ENCODE measurements around the gene ABCA4.
"Not testable (repeated sequence)": the region's sequence is repeated elsewhere in the genome, so short reads cannot be mapped to it uniquely, and the experiment has no call there.

The ABCA4 gene

GRCh38 chr1:93990477-93990876, 130.5 kb downstream of the ABCA4 start:
- not testable (repeated sequence) for H3K4ac ChIP-seq (ENCODE audit: low read depth, low read length); H3K9ac ChIP-seq (ENCODE audit: low read length); H3K36me3 ChIP-seq (ENCODE audit: control insufficient read depth in 1 of 2, insufficient read depth in 2 of 2, low read length in 2 of 2); H4K8ac ChIP-seq (ENCODE audit: low read depth, low read length); H2BK5ac ChIP-seq (ENCODE audit: low read depth, low read length, poor library complexity); H2BK120ac ChIP-seq (ENCODE audit: insufficient read depth, low read length, poor library complexity); H3K18ac ChIP-seq (ENCODE audit: low read length); H3K23ac ChIP-seq (ENCODE audit: low read length); H3K27me3 ChIP-seq (ENCODE audit: insufficient read depth, low read length); H3K9me3 ChIP-seq (ENCODE audit: insufficient read depth, low read depth, low read length); H2AFZ ChIP-seq (ENCODE audit: insufficient read depth, low read length, poor library complexity); H3K14ac ChIP-seq (ENCODE audit: low read length); H4K12ac ChIP-seq (ENCODE audit: low read depth, low read length); H3K27ac ChIP-seq (ENCODE audit: low read depth, low read length); DNase-seq; H3K4me3 ChIP-seq (ENCODE audit: low read depth, low read length); H3K79me2 ChIP-seq (ENCODE audit: control insufficient read depth, insufficient read depth, low read length, poor library complexity); H2AK5ac ChIP-seq (ENCODE audit: low read length); H3K4me2 ChIP-seq (ENCODE audit: low read length)
- peak overlapping the region; percentile 1 for H4K91ac ChIP-seq (ENCODE audit: low read depth, low read length)
- peak overlapping the region; percentile 15 for H2BK12ac ChIP-seq (ENCODE audit: low read length)
- peaks cover 27 to 30% of the 10 kb centered on the region in 2 experiments for H3K4me1 ChIP-seq (ENCODE audit: control insufficient read depth in 1 of 2, insufficient read depth in 2 of 2, low read length in 2 of 2)
- peaks cover 20% of the 10 kb centered on the region for H3K79me1 ChIP-seq (ENCODE audit: low read length)
- WGBS (ENCODE audit: extremely low coverage, insufficient coverage, insufficient read length), result no CpG with 5 or more reads among the region's 3 CpGs

DNA sequence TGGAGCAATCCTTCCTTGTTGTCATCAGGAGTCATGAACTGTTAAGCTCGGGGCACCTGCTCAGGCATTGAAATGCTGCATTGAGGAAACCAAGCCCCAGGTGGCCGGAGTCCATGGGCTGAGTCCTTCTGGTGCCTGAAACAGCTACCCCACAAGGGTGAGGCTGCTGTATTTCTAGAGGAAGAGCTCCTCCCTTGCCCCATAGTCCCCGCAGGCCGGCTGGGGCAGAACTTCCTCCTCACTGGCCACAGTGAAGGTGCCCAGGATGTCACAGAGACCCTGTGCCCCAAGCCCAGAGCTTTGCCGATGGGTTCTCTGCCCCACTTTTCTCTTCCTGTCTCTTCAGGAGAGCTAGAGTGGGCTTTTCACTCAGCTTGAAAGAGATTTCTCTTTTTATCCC, 130.9 kb downstream of the ABCA4 start:
- Histone ChIP-seq H3K36me3 (ENCODE audit: control insufficient read depth in 1 of 2, insufficient read depth in 2 of 2, low read length in 2 of 2) (peaks cover 2% of the 10 kb centered on the region in 2 experiments), H4K91ac (ENCODE audit: low read depth, low read length) (peak overlapping the region; percentile 75), H2AFZ (ENCODE audit: insufficient read depth, low read length, poor library complexity) (no peak overlapping the region), H3K9me3 (ENCODE audit: insufficient read depth, low read depth, low read length) (no peaks in the 10 kb centered on the region), H3K27ac (ENCODE audit: low read depth, low read length) (no peak overlapping the region), H2BK120ac (ENCODE audit: insufficient read depth, low read length, poor library complexity) (peak overlapping the region; percentile 46), H2AK5ac (ENCODE audit: low read length) (peak overlapping the region; percentile 58), H3K4me1 (ENCODE audit: control insufficient read depth in 1 of 2, insufficient read depth in 2 of 2, low read length in 2 of 2) (peaks cover 27 to 30% of the 10 kb centered on the region in 2 experiments), H3K14ac (ENCODE audit: low read length) (peak overlapping the region; percentile 52), H4K8ac (ENCODE audit: low read depth, low read length) (peak overlapping the region; percentile 55), H3K18ac (ENCODE audit: low read length) (no peak overlapping the region), H3K4me3 (ENCODE audit: low read depth, low read length) (no peak overlapping the region), H3K9ac (ENCODE audit: low read length) (no peak overlapping the region), H3K27me3 (ENCODE audit: insufficient read depth, low read length) (no peaks in the 10 kb centered on the region), H2BK5ac (ENCODE audit: low read depth, low read length, poor library complexity) (peak overlapping the region; percentile 53), H3K4ac (ENCODE audit: low read depth, low read length) (no peak overlapping the region), H2BK12ac (ENCODE audit: low read length) (peak overlapping the region; percentile 84), H3K4me2 (ENCODE audit: low read length) (no peak overlapping the region), H4K12ac (ENCODE audit: low read depth, low read length) (no peak overlapping the region), H3K23ac (ENCODE audit: low read length) (no peak overlapping the region), H3K79me1 (ENCODE audit: low read length) (peaks cover 20% of the 10 kb centered on the region), H3K79me2 (ENCODE audit: control insufficient read depth, insufficient read depth, low read length, poor library complexity) (no peaks in the 10 kb centered on the region)
- WGBS (ENCODE audit: extremely low coverage, insufficient coverage, insufficient read length), result no CpG with 5 or more reads among the region's 5 CpGs
- no peak for DNase-seq

- H2BK5ac ChIP-seq (ENCODE audit: low read depth, low read length, poor library complexity), result no peak overlapping the region
- H4K8ac ChIP-seq (ENCODE audit: low read depth, low read length), result no peak overlapping the region
- H4K91ac ChIP-seq (ENCODE audit: low read depth, low read length), result peak overlapping the region; percentile 29
- peaks cover 20% of the 10 kb centered on the region for H3K79me1 ChIP-seq (ENCODE audit: low read length)
- H3K79me2 ChIP-seq (ENCODE audit: control insufficient read depth, insufficient read depth, low read length, poor library complexity), result no peaks in the 10 kb centered on the region
- H3K9ac ChIP-seq (ENCODE audit: low read length), result no peak overlapping the region
- no peak overlapping the region for H3K4ac ChIP-seq (ENCODE audit: low read depth, low read length)
- H3K23ac ChIP-seq (ENCODE audit: low read length), result no peak overlapping the region
- H2BK12ac ChIP-seq (ENCODE audit: low read length), result peak overlapping the region; percentile 41
- DNase-seq, result no peak
- peak overlapping the region; percentile 50 for H3K14ac ChIP-seq (ENCODE audit: low read length)
- no peak overlapping the region for H3K4me2 ChIP-seq (ENCODE audit: low read length)
- no peak overlapping the region for H4K12ac ChIP-seq (ENCODE audit: low read depth, low read length)
- peak overlapping the region; percentile 3 for H3K18ac ChIP-seq (ENCODE audit: low read length)
- no peaks in the 10 kb centered on the region for H3K27me3 ChIP-seq (ENCODE audit: insufficient read depth, low read length)
- H3K9me3 ChIP-seq (ENCODE audit: insufficient read depth, low read depth, low read length), result no peaks in the 10 kb centered on the region
- H2AK5ac ChIP-seq (ENCODE audit: low read length), result peak overlapping the region; percentile 43
- peak overlapping the region; percentile 57 for H3K27ac ChIP-seq (ENCODE audit: low read depth, low read length)
- H3K36me3 ChIP-seq (ENCODE audit: control insufficient read depth in 1 of 2, insufficient read depth in 2 of 2, low read length in 2 of 2), result peaks cover 2% of the 10 kb centered on the region in 2 experiments
- H3K4me3 ChIP-seq (ENCODE audit: low read depth, low read length), result no peak overlapping the region
- WGBS (ENCODE audit: extremely low coverage, insufficient coverage, insufficient read length), result no CpG with 5 or more reads among the region's 5 CpGs
- H2BK120ac ChIP-seq (ENCODE audit: insufficient read depth, low read length, poor library complexity), result peak overlapping the region; percentile 51
- no peak overlapping the region for H2AFZ ChIP-seq (ENCODE audit: insufficient read depth, low read length, poor library complexity)
- peaks cover 27 to 30% of the 10 kb centered on the region in 2 experiments for H3K4me1 ChIP-seq (ENCODE audit: control insufficient read depth in 1 of 2, insufficient read depth in 2 of 2, low read length in 2 of 2)
Observed at GRCh38 chr1:93989601-93990000, 131.3 kb downstream of the ABCA4 start.

DNA sequence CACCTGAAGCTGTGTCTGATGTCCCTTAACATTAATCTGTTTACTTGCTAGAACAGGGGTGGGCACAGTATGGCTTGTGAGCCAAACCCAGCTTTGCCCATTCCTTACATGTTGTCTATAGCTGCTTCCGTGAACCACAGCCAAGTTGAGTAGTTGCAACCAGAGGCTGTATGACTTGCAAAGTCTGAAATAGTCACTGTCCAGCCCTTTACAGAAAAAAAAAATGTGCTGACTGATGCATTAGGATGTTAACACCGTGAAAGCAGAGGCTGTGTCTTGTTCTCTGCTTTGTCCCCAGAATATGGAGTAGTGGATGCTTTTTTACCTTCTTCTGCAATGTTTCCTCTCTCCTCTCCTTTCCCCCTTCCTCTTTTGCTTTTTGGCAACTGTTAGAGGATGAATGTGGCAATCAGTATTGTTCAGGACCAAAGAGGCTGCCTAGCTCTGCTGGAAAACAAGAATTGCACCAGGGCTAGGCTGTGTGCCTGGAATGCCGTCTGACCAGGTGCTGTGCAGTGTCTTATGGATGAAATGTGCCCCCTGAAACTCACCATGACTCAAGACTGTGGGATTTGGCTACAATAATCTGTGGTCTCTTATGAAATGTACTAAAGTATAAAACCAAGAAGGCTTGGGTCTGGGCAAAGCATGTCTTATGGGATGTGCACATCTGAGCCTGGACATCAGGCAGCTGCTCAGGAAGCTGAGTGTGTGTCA, 132.2 kb downstream of the ABCA4 start:
- no peak overlapping the region for H4K8ac ChIP-seq (ENCODE audit: low read depth, low read length)
- H3K9ac ChIP-seq (ENCODE audit: low read length), result no peak overlapping the region
- WGBS (ENCODE audit: extremely low coverage, insufficient coverage, insufficient read length), result no CpG with 5 or more reads among the region's 3 CpGs
- H3K18ac ChIP-seq (ENCODE audit: low read length), result no peak overlapping the region
- H4K91ac ChIP-seq (ENCODE audit: low read depth, low read length), result peak overlapping the region; percentile 22
- peak; percentile 76 to 85 for DNase-seq
- H2AK5ac ChIP-seq (ENCODE audit: low read length), result no peak overlapping the region
- peaks cover 27 to 28% of the 10 kb centered on the region in 2 experiments for H3K4me1 ChIP-seq (ENCODE audit: control insufficient read depth in 1 of 2, insufficient read depth in 2 of 2, low read length in 2 of 2)
- H3K79me2 ChIP-seq (ENCODE audit: control insufficient read depth, insufficient read depth, low read length, poor library complexity), result no peaks in the 10 kb centered on the region
- peak overlapping the region; percentile 34 for H2BK120ac ChIP-seq (ENCODE audit: insufficient read depth, low read length, poor library complexity)
- H2BK5ac ChIP-seq (ENCODE audit: low read depth, low read length, poor library complexity), result no peak overlapping the region
- H3K36me3 ChIP-seq (ENCODE audit: control insufficient read depth in 1 of 2, insufficient read depth in 2 of 2, low read length in 2 of 2), result peaks cover 2% of the 10 kb centered on the region in 2 experiments
- no peak overlapping the region for H4K12ac ChIP-seq (ENCODE audit: low read depth, low read length)
- H3K4ac ChIP-seq (ENCODE audit: low read depth, low read length), result no peak overlapping the region
- peak overlapping the region; percentile 57 for H3K27ac ChIP-seq (ENCODE audit: low read depth, low read length)
- no peak overlapping the region for H3K23ac ChIP-seq (ENCODE audit: low read length)
- H3K4me2 ChIP-seq (ENCODE audit: low read length), result peak overlapping the region; percentile 20
- no peak overlapping the region for H2BK12ac ChIP-seq (ENCODE audit: low read length)
- H3K27me3 ChIP-seq (ENCODE audit: insufficient read depth, low read length), result no peaks in the 10 kb centered on the region
- H2AFZ ChIP-seq (ENCODE audit: insufficient read depth, low read length, poor library complexity), result no peak overlapping the region
- H3K4me3 ChIP-seq (ENCODE audit: low read depth, low read length), result no peak overlapping the region
- peaks cover 20% of the 10 kb centered on the region for H3K79me1 ChIP-seq (ENCODE audit: low read length)
- no peak overlapping the region for H3K14ac ChIP-seq (ENCODE audit: low read length)
- H3K9me3 ChIP-seq (ENCODE audit: insufficient read depth, low read depth, low read length), result no peaks in the 10 kb centered on the region
